GM12864 (cell line): ENCODE results near the gene TAAR1.

Experiments used
- DNase-seq: peaks from one replicate; pipeline ENCODE4 v3.0.0-alpha.2; 2011; ENCODE audit warnings: low read depth
- H3K4me3 ChIP-seq: 2 replicates; pipeline ENCODE4 v1.5.1; 2011; ENCODE audit warnings: mild to moderate bottlenecking, low read depth, low read length, control low read depth
- CTCF ChIP-seq: IDR thresholded peaks from 2 replicates; pipeline ENCODE4 v1.5.1; 2011; ENCODE audit warnings: low read depth, mild to moderate bottlenecking, moderate library complexity, low read length, control low read depth, inconsistent platforms; ENCODE audit errors: missing control alignments

Gene TAAR1

GRCh38 chr6:132675749-132676148, 16.8 kb upstream of the TAAR1 start:
- H3K4me3 ChIP-seq = no peak overlapping the region
- no peak for DNase-seq
- no peak for TF ChIP-seq CTCF

GRCh38 chr6:132675002-132675401, 16.0 kb upstream of the TAAR1 start:
- no peak for DNase-seq
- TF ChIP-seq CTCF = no peak
- H3K4me3 ChIP-seq = no peak overlapping the region

- no peak overlapping the region for H3K4me3 ChIP-seq
- no peak for TF ChIP-seq CTCF
- no peak for DNase-seq
Observed at GRCh38 chr6:132673376-132674094, 14.6 kb upstream of the TAAR1 start.

GRCh38 chr6:132671295-132671694, 12.3 kb upstream of the TAAR1 start:
- no peak for TF ChIP-seq CTCF
- DNase-seq = no peak
- H3K4me3 ChIP-seq = no peak overlapping the region

- no peak overlapping the region for H3K4me3 ChIP-seq
- DNase-seq = no peak
Observed at GRCh38 chr6:132669690-132670291, 10.8 kb upstream of the TAAR1 start.

GRCh38 chr6:132666118-132666517, 7.1 kb upstream of the TAAR1 start:
- no peak for TF ChIP-seq CTCF
- no peak for DNase-seq
- no peak overlapping the region for H3K4me3 ChIP-seq

More at GRCh38 chr6:132669690-132670291, 10.8 kb upstream of the TAAR1 start:
- TF ChIP-seq CTCF = peak; percentile 21
